Naive B cell (primary cell): ENCODE measurements around the gene PGAM5. TPM values are rescaled to one million over a fixed set of nuclear protein-coding genes. Genes with fewer than 3 reads are reported as not detected.

Source experiments
- ATAC-seq, 2 donors: fragments of 150-1000 bp; cut with Tn5 transposase; 2 replicates each; pipeline ENCODE4 v1.10.0; 2021; ENCODE audit warnings: low read depth in 2 of 2, mild to moderate bottlenecking in 2 of 2, moderate library complexity in 2 of 2
- DNase-seq: peaks from one replicate; pipeline ENCODE4 v3.0.0; 2022
- H3K27ac Mint-ChIP-seq, 6 donors: one replicate each; pipeline ENCODE4 v1.8.0; 2020 to 2022; ENCODE audit warnings: mild to moderate bottlenecking in 6 of 6, mixed read lengths in 6 of 6, moderate library complexity in 5 of 6, inconsistent platforms in 2 of 6
- H3K27me3 Mint-ChIP-seq, 3 donors: one replicate each; pipeline ENCODE4 v1.8.0; 2021 to 2022; ENCODE audit warnings: mixed read lengths in 3 of 3, mild to moderate bottlenecking in 1 of 3
- H3K36me3 Mint-ChIP-seq, 2 donors: one replicate each; pipeline ENCODE4 v1.8.0; 2020 to 2022; ENCODE audit warnings: mixed read lengths in 2 of 2, inconsistent platforms in 1 of 2, mild to moderate bottlenecking in 1 of 2
- H3K4me1 Mint-ChIP-seq, 3 donors: one replicate each; pipeline ENCODE4 v1.8.0; 2020 to 2022; ENCODE audit warnings: mixed read lengths in 3 of 3, inconsistent platforms in 1 of 3, mild to moderate bottlenecking in 1 of 3, moderate library complexity in 1 of 3
- H3K4me3 Mint-ChIP-seq, 8 donors: one replicate each; pipeline ENCODE4 v1.8.0; 2020 to 2022; ENCODE audit warnings: mild to moderate bottlenecking in 8 of 8, mixed read lengths in 8 of 8, moderate library complexity in 8 of 8, inconsistent platforms in 2 of 8
- H3K9me3 Mint-ChIP-seq, 7 donors: one replicate each; pipeline ENCODE4 v1.8.0; 2020 to 2022; ENCODE audit warnings: mixed read lengths in 7 of 7, mild to moderate bottlenecking in 5 of 7, inconsistent platforms in 2 of 7, moderate library complexity in 1 of 7
- polyA plus RNA-seq, 6 donors: library from polyadenylated mRNA; unstranded; fragments of 300-500 nt; fragmentation: Illumina TruSeq; gene quantifications; one replicate each; pipeline ENCODE4 v1.2.3, GENCODE V29; 2021; ENCODE audit warnings: low read depth in 6 of 6

The PGAM5 gene
- polyA plus RNA-seq, 6 donors from 2014 or later: 13.0 to 34.0 (median 23.8) TPM

DNA sequence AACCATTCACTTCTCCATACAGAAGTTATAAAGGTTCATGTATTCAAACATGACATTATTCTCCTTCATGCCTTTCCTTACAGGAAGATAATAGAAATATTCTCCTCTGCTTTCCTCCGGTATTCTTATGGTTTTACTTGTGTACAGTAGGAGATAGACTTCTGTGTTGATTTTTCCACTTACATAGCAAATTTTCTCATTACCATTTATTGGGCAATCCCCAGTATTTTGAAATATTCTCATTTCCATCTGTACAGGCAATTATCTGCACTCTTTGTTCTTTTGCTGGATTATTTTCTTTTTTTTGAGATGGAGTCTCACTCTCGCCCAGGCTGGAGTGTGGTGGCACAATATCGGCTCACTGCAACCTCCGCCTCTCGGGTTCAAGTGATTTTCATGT, 12.3 kb upstream of the PGAM5 start:
- Mint-ChIP-seq H3K4me1 (peaks cover 16 to 21% (median 19%) of the 10 kb centered on the region in 3 donors), H3K4me3 (no peak overlapping the region), H3K27me3 (no peaks in the 10 kb centered on the region), H3K36me3 (peaks cover 4 to 11% of the 10 kb centered on the region in 2 donors), H3K9me3 (no peaks in the 10 kb centered on the region), H3K27ac (peak overlapping the region in 2 of 6 donors; percentile 29 to 32)
- DNase-seq (no peak), ATAC-seq (no peak)

DNA sequence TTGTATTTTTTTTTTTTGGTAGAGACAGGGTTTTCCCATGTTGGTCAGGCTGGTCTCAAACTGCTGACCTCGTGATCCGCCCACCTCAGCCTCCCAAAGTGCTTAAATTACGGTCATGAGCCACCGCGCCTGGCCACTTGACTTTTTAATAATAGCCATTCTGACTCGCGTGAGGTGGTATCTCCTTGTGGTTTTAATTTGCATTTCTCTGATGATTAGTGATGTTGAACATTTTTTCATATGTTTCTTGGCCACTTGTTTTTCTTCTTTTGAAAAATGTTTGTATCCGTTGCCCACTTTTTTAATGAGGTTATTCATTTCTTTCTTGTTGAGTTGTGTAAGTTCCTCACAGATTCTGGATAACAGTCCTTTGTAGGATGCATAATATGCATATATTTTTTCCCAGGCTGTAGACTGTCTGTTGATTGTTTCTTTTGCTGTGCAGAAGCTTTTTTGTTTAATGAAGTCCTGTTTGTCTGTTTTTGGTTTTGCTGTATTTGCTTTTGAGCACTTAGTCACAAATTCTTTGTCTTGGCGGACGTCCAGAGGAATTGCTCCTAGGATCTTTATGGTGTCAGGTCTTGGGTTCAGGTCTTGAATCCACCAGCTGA, 10.3 kb upstream of the PGAM5 start:
- no peak for DNase-seq
- H3K27ac Mint-ChIP-seq: peak overlapping the region in 2 of 6 donors; percentile 15 to 39
- peaks cover 9 to 18% of the 10 kb centered on the region in 2 donors for H3K36me3 Mint-ChIP-seq
- ATAC-seq: no peak
- no peaks in the 10 kb centered on the region for H3K27me3 Mint-ChIP-seq
- H3K4me1 Mint-ChIP-seq: peaks cover 23 to 29% (median 29%) of the 10 kb centered on the region in 3 donors
- peak overlapping the region in 3 of 8 donors; percentile 10 to 79 (median 54) for H3K4me3 Mint-ChIP-seq
- no peaks in the 10 kb centered on the region for H3K9me3 Mint-ChIP-seq

DNA sequence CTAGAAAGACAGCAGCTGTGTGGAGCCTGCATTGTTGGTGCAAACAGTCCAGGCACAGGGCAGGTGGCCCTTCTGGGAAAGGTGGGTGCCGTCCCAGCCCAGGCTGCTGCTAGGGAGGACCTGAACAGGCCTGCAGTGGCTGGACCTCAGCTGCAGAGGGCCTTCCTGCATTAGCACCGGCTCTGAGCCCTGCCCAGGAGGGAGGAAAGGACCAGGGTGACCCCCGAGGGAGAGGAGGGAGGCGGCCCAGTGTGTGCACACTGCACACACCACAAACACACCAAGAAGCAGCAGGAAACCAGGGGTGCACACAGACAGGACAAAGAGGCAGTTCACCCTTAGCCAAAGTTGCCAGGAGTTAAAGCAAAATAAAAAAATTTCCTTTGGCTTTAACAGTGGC, 8.0 kb upstream of the PGAM5 start:
- ATAC-seq (no peak), DNase-seq (no peak)
- H3K9me3 Mint-ChIP-seq: peaks cover 0 to 9% (median 4%) of the 10 kb centered on the region in 7 donors
- peak overlapping the region in 2 of 6 donors; percentile 25 to 56 for H3K27ac Mint-ChIP-seq
- peaks cover 13 to 19% of the 10 kb centered on the region in 2 donors for H3K36me3 Mint-ChIP-seq
- H3K4me3 Mint-ChIP-seq: no peak overlapping the region
- peaks cover 26 to 35% (median 28%) of the 10 kb centered on the region in 3 donors for H3K4me1 Mint-ChIP-seq
- no peaks in the 10 kb centered on the region for H3K27me3 Mint-ChIP-seq

DNA sequence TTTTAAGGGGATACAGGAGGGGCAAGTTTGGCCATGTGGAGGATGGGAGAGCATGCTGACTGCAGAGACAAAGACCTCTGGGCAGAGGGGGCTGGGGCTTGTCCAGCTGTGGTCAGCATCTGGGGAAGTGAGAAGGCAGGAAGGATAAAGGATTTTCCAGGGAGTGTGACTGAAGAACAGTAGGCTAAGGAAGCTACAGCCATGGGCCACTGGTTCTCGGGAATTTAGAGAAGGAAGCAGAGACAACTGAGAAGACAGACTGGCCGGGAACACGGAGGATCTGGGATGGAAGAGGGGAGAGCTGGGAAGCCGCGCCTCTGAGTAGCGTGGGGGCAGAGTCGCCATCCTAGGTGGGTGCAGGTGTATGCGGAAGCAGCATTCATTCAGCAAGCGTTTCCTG, 7.0 kb upstream of the PGAM5 start:
- no peaks in the 10 kb centered on the region for H3K27me3 Mint-ChIP-seq
- peaks cover 26 to 39% (median 28%) of the 10 kb centered on the region in 3 donors for H3K4me1 Mint-ChIP-seq
- peak overlapping the region in 4 of 6 donors; percentile 14 to 81 (median 54) for H3K27ac Mint-ChIP-seq
- peaks cover 20% of the 10 kb centered on the region in 2 donors for H3K36me3 Mint-ChIP-seq
- DNase-seq (no peak), ATAC-seq (no peak)
- peak overlapping the region in 1 of 8 donors; percentile 12 for H3K4me3 Mint-ChIP-seq
- peaks cover 0 to 18% (median 10%) of the 10 kb centered on the region in 7 donors for H3K9me3 Mint-ChIP-seq

DNA sequence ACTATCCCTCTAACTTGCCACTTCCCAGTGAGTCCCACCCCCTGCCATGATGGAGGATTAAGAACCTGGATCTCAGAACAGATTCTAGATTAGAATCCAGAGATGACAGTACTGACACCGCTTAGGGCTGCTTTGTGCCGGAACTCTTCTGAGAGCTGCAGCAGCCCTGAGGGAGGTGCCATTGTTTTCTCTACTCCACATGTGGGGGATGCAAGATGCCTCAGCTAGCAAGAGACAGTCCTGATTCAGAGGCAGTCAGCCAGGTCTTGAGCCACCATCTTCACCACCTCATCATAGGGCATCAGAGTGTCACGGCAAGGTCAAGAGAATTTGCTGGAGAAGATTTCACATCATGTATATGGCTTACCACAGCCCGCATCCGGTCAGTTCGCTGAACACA, 3.4 kb upstream of the PGAM5 start:
- peaks cover 0 to 18% (median 10%) of the 10 kb centered on the region in 7 donors for H3K9me3 Mint-ChIP-seq
- H3K27ac Mint-ChIP-seq: peak overlapping the region in 4 of 6 donors; percentile 43 to 73 (median 62)
- H3K27me3 Mint-ChIP-seq: no peaks in the 10 kb centered on the region
- H3K36me3 Mint-ChIP-seq: peaks cover 15 to 20% of the 10 kb centered on the region in 2 donors
- DNase-seq (no peak), ATAC-seq (no peak)
- H3K4me3 Mint-ChIP-seq: peak overlapping the region in 5 of 8 donors; percentile 47 to 94 (median 71)
- peaks cover 21 to 40% (median 26%) of the 10 kb centered on the region in 3 donors for H3K4me1 Mint-ChIP-seq

DNA sequence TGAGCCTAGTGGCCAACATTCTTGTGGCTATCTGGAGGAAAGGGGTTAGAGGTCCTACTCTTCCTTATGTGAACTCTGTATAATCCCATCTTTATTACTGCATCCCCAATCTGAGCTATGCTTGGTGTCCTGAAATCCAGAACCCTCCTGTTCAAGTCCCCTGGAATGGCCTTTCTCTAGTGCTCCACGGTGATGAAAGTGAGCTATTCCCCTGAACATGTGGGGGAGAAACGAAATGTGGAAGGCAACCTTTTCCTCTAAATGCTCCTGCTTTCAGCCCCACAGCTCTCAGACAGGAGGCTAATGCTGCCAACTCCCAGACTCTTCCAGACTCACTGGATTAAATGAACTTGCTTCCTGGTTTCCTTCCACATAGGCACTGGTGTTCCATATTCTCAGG, 2.5 kb upstream of the PGAM5 start:
- peaks cover 19 to 43% (median 23%) of the 10 kb centered on the region in 3 donors for H3K4me1 Mint-ChIP-seq
- peak overlapping the region in 5 of 8 donors; percentile 14 to 96 (median 94) for H3K4me3 Mint-ChIP-seq
- no peak for ATAC-seq
- H3K27me3 Mint-ChIP-seq: no peaks in the 10 kb centered on the region
- DNase-seq: no peak
- H3K9me3 Mint-ChIP-seq: peaks cover 0 to 18% (median 10%) of the 10 kb centered on the region in 7 donors
- H3K36me3 Mint-ChIP-seq: peaks cover 15 to 18% of the 10 kb centered on the region in 2 donors
- H3K27ac Mint-ChIP-seq: peak overlapping the region in 4 of 6 donors; percentile 49 to 74 (median 64)

DNA sequence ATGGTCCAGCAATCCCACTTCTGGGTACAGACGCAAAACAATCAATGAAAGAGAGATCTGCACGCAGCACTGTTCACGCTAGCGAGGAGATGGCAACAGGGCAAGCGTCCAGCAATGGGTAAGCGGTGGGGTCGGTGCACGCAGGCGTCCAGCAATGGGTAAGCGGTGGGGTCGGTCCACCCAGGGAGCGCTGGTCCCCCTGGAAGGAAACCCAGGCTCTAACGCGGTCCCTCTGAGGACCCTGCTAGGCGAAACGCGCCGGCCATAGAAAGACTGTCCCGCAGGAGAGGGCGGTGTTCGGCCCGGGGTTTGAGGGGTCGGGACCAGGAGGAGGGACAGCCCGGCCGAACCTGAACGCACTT, 618 bp upstream of the PGAM5 start:
- peak overlapping the region; percentile 91 to 96 (median 94) for H3K4me3 Mint-ChIP-seq
- no peaks in the 10 kb centered on the region for H3K27me3 Mint-ChIP-seq
- peaks cover 8 to 11% of the 10 kb centered on the region in 2 donors for H3K36me3 Mint-ChIP-seq
- peaks cover 6 to 46% (median 17%) of the 10 kb centered on the region in 3 donors for H3K4me1 Mint-ChIP-seq
- peaks cover 0 to 18% (median 10%) of the 10 kb centered on the region in 7 donors for H3K9me3 Mint-ChIP-seq
- peak overlapping the region; percentile 91 to 99 (median 98) for H3K27ac Mint-ChIP-seq
- DNase-seq (no peak), ATAC-seq (peak in 1 of 2 donors; percentile 1)

DNA sequence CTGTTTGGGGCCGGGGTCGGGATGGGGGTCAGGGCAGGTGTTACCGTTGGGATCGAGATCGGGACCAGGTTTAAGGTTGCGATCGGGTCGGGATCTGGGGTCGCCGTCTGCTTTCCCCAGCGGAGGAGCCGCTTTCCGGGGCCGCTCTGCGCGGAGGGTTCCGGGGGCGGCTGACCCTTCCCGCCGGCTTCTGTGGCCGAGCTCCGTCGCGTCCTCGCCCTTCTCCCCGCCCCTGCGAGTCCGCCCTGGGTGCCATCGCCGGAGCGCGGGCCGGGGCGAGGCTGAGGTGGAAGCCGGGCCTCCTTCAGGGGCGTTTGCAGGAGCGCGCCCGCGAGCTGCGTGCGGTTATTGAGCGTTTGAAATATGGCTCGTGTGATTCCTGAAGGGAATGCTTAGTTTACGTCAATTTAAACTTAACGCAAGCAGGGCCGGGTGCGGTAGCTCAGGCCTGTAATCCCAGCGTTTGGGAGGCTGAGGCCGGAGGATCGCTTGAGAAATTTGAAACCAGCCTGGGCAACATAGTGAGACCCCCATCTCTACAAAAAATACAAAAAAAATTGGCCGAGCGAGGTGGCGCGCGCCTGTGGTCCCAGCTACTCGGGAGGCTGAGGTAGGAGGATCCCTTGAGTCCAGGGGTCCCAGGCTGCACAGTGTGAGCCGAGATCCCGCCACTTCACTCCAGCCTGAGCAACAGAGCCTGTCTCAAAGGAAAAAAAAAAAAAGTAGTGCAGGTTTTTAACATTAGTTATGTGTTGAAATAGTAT, 620 bp downstream of the PGAM5 start:
- peaks cover 0 to 18% (median 10%) of the 10 kb centered on the region in 7 donors for H3K9me3 Mint-ChIP-seq
- DNase-seq (peak; percentile 12), ATAC-seq (no peak)
- H3K27ac Mint-ChIP-seq: peak overlapping the region in 3 of 6 donors; percentile 24 to 80 (median 42)
- H3K27me3 Mint-ChIP-seq: no peaks in the 10 kb centered on the region
- peaks cover 8 to 11% of the 10 kb centered on the region in 2 donors for H3K36me3 Mint-ChIP-seq
- H3K4me1 Mint-ChIP-seq: peaks cover 6 to 46% (median 17%) of the 10 kb centered on the region in 3 donors
- peak overlapping the region; percentile 72 to 96 (median 89) for H3K4me3 Mint-ChIP-seq

DNA sequence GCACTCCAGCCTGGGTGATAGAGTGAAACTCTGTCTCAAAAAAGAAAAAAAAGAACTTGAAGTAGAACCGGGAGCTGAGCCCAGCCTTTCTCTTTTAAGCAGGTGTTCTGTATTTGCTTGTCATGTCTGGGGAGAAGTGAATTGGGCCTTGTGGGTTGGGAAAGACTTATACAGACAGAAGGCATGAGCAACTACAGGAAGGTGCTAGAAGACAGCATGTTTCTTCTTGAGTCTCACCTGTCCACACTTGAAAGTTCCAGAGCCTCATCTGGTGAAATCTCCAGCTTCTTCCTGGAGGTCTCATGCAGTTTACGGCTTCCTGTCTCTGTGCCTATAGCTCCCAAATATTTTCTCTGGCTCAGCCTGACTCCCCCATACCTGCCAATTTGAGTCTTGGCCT, 2.5 kb downstream of the PGAM5 start:
- DNase-seq (no peak), ATAC-seq (no peak)
- Mint-ChIP-seq H3K4me3 (peak overlapping the region in 1 of 8 donors; percentile 94), H3K27me3 (no peaks in the 10 kb centered on the region), H3K27ac (peak overlapping the region in 3 of 6 donors; percentile 27 to 78 (median 41)), H3K4me1 (peaks cover 6 to 37% (median 12%) of the 10 kb centered on the region in 3 donors), H3K36me3 (peaks cover 0 to 4% of the 10 kb centered on the region in 2 donors), H3K9me3 (peaks cover 0 to 7% (median 4%) of the 10 kb centered on the region in 7 donors)

DNA sequence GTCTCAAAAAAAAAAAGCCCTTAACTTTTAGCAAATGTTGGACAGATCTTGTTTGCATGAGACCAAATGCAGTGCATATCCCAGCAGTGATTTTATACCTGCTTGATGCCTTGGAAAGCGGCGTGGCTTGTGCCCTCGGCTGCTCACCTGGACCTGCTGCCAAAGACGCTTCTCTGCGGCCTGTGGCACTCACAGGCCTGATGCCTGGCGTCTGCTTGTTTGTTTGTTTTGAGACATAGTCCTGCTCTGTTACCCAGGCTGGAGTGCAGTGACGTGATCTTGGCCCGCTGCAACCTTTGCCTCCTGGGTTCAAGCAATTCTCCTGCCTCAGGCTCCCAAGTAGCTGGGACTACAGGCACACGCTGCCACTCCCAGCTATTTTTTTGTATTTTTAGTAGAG, 5.2 kb downstream of the PGAM5 start:
- Mint-ChIP-seq H3K4me3 (no peak overlapping the region), H3K9me3 (no peaks in the 10 kb centered on the region), H3K4me1 (peaks cover 6 to 24% (median 7%) of the 10 kb centered on the region in 3 donors), H3K36me3 (no peaks in the 10 kb centered on the region), H3K27me3 (no peaks in the 10 kb centered on the region), H3K27ac (no peak overlapping the region)
- no peak for ATAC-seq
- no peak for DNase-seq

DNA sequence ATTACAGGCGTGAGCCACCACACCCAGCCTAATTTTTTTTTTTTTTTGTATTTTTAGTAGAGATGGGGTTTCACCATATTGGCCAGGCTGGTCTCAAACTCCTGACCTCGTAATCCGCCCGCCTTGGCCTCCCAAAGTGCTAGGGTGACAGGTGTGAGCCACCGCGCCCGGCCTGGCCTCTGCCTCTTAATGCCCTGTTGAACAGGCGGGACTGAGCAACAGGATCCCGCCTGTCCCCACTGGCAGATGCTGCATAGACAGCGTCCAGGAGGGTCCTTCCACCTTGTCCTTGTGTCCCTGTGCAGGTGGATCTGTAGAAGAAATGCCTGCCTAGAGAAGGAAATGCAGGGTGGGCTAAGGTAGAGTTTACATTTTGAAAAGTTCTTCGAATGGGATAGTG, 5.7 kb downstream of the PGAM5 start:
- no peaks in the 10 kb centered on the region for H3K27me3 Mint-ChIP-seq
- no peaks in the 10 kb centered on the region for H3K9me3 Mint-ChIP-seq
- H3K4me3 Mint-ChIP-seq: no peak overlapping the region
- peaks cover 6 to 24% (median 7%) of the 10 kb centered on the region in 3 donors for H3K4me1 Mint-ChIP-seq
- no peak for DNase-seq
- no peak for ATAC-seq
- H3K36me3 Mint-ChIP-seq: no peaks in the 10 kb centered on the region
- H3K27ac Mint-ChIP-seq: peak overlapping the region in 3 of 6 donors; percentile 47 to 88 (median 76)

DNA sequence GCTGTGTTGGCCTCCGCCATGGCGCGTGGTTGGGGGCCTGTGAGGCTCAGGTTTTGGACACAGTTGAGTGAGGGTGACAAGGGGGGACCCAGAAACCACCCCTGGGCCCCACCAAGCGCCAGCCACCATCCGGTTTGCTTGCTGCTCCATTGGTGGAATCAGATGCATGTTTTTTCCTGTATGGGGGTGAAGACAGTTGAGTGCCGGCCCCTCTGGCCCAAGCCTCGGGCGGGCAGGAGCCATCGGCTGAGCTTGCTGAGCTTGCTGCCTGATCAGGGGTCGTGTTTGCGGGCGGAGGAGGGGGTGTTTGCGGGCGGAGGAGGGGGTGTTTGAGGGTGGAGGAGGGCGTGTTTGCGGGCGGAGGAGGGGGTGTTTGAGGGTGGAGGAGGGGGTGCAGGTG, 6.4 kb downstream of the PGAM5 start:
- H3K36me3 Mint-ChIP-seq: no peaks in the 10 kb centered on the region

DNA sequence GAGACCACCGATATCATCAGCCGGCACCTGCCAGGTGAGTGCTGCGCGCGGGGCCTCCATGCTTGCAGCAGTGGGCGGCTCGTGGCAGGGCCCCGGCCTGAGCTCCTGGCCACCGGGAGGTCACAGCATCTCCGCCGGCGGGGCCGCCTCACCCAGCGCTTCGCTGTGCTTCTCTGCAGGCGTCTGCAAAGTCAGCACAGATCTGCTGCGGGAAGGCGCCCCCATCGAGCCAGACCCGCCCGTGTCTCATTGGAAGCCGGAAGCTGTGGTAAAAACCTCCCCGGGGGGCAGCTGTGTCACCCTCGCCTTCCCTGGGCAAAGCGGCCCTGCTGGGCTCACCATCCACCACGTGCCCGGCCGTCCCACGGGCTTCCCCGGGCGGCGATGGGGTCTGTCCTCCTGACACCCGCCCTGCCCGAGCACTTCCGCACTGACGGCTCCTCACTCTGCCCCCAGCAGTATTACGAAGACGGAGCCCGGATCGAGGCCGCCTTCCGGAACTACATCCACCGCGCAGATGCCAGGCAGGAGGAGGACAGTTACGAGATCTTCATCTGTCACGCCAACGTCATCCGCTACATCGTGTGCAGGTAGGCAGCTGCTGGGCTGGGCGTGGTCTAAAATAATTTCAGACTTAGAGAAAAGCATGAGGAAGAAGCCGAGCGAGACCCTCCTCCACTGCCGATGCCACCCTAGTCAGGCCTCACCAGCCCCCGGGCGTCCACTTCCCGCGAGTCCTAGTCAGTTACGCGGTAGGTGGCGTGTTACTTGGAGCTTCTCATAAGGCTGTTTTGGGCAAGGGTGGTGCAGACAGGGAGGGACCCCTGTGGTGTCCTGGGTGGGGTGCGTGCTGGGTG, 7.1 kb downstream of the PGAM5 start:
- DNase-seq: no peak

More for the DNA sequence above, 6.4 kb downstream of the PGAM5 start:
- DNase-seq (no peak), ATAC-seq (no peak)
- H3K4me3 Mint-ChIP-seq: no peak overlapping the region
- H3K4me1 Mint-ChIP-seq: peaks cover 6 to 20% (median 6%) of the 10 kb centered on the region in 3 donors
- H3K27me3 Mint-ChIP-seq: no peaks in the 10 kb centered on the region
- H3K9me3 Mint-ChIP-seq: no peaks in the 10 kb centered on the region
- H3K27ac Mint-ChIP-seq: peak overlapping the region in 1 of 6 donors; percentile 60

More for the DNA sequence above, 7.1 kb downstream of the PGAM5 start:
- no peaks in the 10 kb centered on the region for H3K27me3 Mint-ChIP-seq
- no peak overlapping the region for H3K4me3 Mint-ChIP-seq
- ATAC-seq: no peak
- H3K36me3 Mint-ChIP-seq: no peaks in the 10 kb centered on the region
- H3K27ac Mint-ChIP-seq: no peak overlapping the region
- H3K4me1 Mint-ChIP-seq: peaks cover 0 to 16% (median 3%) of the 10 kb centered on the region in 3 donors
- no peaks in the 10 kb centered on the region for H3K9me3 Mint-ChIP-seq
